ENCODE measurements around the gene DUOXA2.

The DUOXA2 gene

GRCh38 chr15:45110256-45110820, 3.8 kb upstream of the DUOXA2 start:
- Histone ChIP-seq H3K27me3 (ENCODE audit: low read length) (no peaks in the 10 kb centered on the region), H3K27ac (ENCODE audit: low read depth, low read length) (no peak overlapping the region), H3K9ac (ENCODE audit: low read length) (no peak overlapping the region), H3K36me3 (ENCODE audit: low read length) (no peaks in the 10 kb centered on the region), H2AFZ (ENCODE audit: low read depth, low read length, severe bottlenecking) (no peak overlapping the region), H3K9me2 (replicated peaks; ENCODE audit: insufficient read depth, low read length) (no peaks in the 10 kb centered on the region), H3K4me2 (ENCODE audit: low read depth, low read length, poor library complexity, severe bottlenecking) (no peak overlapping the region), H3K9me3 (ENCODE audit: insufficient read depth, low read length) (no peaks in the 10 kb centered on the region), H3F3A (ENCODE audit: insufficient read depth) (no peaks in the 10 kb centered on the region), H4K20me1 (ENCODE audit: low read depth, low read length) (no peaks in the 10 kb centered on the region), H3K79me2 (ENCODE audit: insufficient read depth, low read length) (no peaks in the 10 kb centered on the region), H3K4me3 (ENCODE audit: insufficient read depth, low read length, poor library complexity, severe bottlenecking) (no peak overlapping the region)
- TF ChIP-seq EZH2phosphoT487 (conservative IDR thresholded peaks at IDR 0.05; ENCODE audit: low read length) (no peak), CTCF (IDR thresholded peaks at IDR 0.05; ENCODE audit: insufficient read depth, low read length, poor library complexity, severe bottlenecking) (no peak)

- Histone ChIP-seq H3K27me3 (ENCODE audit: low read length) (no peaks in the 10 kb centered on the region), H3K4me3 (ENCODE audit: insufficient read depth, low read length, poor library complexity, severe bottlenecking) (no peak overlapping the region), H3K4me2 (ENCODE audit: low read depth, low read length, poor library complexity, severe bottlenecking) (no peak overlapping the region), H3K79me2 (ENCODE audit: insufficient read depth, low read length) (no peaks in the 10 kb centered on the region), H2AFZ (ENCODE audit: low read depth, low read length, severe bottlenecking) (no peak overlapping the region), H3K36me3 (ENCODE audit: low read length) (no peaks in the 10 kb centered on the region), H3K9ac (ENCODE audit: low read length) (no peak overlapping the region), H3K9me2 (replicated peaks; ENCODE audit: insufficient read depth, low read length) (no peaks in the 10 kb centered on the region), H3K9me3 (ENCODE audit: insufficient read depth, low read length) (no peaks in the 10 kb centered on the region), H3K27ac (ENCODE audit: low read depth, low read length) (no peak overlapping the region), H4K20me1 (ENCODE audit: low read depth, low read length) (no peaks in the 10 kb centered on the region), H3F3A (ENCODE audit: insufficient read depth) (no peaks in the 10 kb centered on the region)
- TF ChIP-seq EZH2phosphoT487 (conservative IDR thresholded peaks at IDR 0.05; ENCODE audit: low read length) (no peak), CTCF (IDR thresholded peaks at IDR 0.05; ENCODE audit: insufficient read depth, low read length, poor library complexity, severe bottlenecking) (no peak)
Measured at GRCh38 chr15:45111390-45112142, 2.6 kb upstream of the DUOXA2 start.

- Histone ChIP-seq H3K27me3 (ENCODE audit: low read length) (no peaks in the 10 kb centered on the region), H3K36me3 (ENCODE audit: low read length) (no peaks in the 10 kb centered on the region), H3K79me2 (ENCODE audit: insufficient read depth, low read length) (no peaks in the 10 kb centered on the region), H3K9ac (ENCODE audit: low read length) (no peak overlapping the region), H3K4me3 (ENCODE audit: insufficient read depth, low read length, poor library complexity, severe bottlenecking) (no peak overlapping the region), H2AFZ (ENCODE audit: low read depth, low read length, severe bottlenecking) (no peak overlapping the region), H3F3A (ENCODE audit: insufficient read depth) (no peaks in the 10 kb centered on the region), H3K9me2 (replicated peaks; ENCODE audit: insufficient read depth, low read length) (no peaks in the 10 kb centered on the region), H4K20me1 (ENCODE audit: low read depth, low read length) (no peaks in the 10 kb centered on the region), H3K4me2 (ENCODE audit: low read depth, low read length, poor library complexity, severe bottlenecking) (no peak overlapping the region), H3K27ac (ENCODE audit: low read depth, low read length) (no peak overlapping the region), H3K9me3 (ENCODE audit: insufficient read depth, low read length) (no peaks in the 10 kb centered on the region)
- TF ChIP-seq CTCF (IDR thresholded peaks at IDR 0.05; ENCODE audit: insufficient read depth, low read length, poor library complexity, severe bottlenecking): no peak
- no peak for TF ChIP-seq EZH2phosphoT487 (conservative IDR thresholded peaks at IDR 0.05; ENCODE audit: low read length)
Measured at GRCh38 chr15:45112143-45112590, 2.0 kb upstream of the DUOXA2 start.

All from SU-DHL-6 (cell line).